ENCODE results near the gene RPL26.

RPL26 gene

DNA sequence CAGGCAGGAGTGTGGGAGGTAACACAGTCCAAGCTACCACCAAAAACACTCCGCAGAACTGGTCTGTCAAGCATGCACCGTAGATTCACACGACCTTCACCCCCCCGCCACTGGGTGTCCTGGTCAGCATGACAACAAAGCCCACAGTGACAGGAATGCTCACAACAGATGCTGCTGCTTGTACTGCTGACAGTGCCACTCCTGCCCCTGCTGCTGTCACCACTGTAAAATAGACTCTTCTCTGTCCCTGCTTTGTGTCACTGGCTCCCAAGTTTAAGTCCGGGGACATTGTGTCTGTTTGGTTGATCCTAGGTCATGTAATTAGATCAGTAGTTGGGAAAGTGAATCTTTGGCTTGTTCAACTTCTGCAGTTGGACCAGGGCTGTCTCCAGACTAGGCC lies 50.3 kb downstream of the RPL26 start:
- no peaks in the 10 kb centered on the region for H3K4me1 ChIP-seq (ENCODE audit: insufficient read depth, poor library complexity, severe bottlenecking)
- no peaks in the 10 kb centered on the region for H3K27me3 ChIP-seq (ENCODE audit: insufficient read depth, poor library complexity, severe bottlenecking)
- ATAC-seq (ENCODE audit: low read depth) (no peak), DNase-seq (ENCODE audit: low spot score) (no peak)
- H3K4me3 ChIP-seq (ENCODE audit: severe bottlenecking) = no peak overlapping the region
- H3K27ac ChIP-seq (ENCODE audit: poor library complexity, severe bottlenecking) = no peak overlapping the region
- TF ChIP-seq, protein P1, sequence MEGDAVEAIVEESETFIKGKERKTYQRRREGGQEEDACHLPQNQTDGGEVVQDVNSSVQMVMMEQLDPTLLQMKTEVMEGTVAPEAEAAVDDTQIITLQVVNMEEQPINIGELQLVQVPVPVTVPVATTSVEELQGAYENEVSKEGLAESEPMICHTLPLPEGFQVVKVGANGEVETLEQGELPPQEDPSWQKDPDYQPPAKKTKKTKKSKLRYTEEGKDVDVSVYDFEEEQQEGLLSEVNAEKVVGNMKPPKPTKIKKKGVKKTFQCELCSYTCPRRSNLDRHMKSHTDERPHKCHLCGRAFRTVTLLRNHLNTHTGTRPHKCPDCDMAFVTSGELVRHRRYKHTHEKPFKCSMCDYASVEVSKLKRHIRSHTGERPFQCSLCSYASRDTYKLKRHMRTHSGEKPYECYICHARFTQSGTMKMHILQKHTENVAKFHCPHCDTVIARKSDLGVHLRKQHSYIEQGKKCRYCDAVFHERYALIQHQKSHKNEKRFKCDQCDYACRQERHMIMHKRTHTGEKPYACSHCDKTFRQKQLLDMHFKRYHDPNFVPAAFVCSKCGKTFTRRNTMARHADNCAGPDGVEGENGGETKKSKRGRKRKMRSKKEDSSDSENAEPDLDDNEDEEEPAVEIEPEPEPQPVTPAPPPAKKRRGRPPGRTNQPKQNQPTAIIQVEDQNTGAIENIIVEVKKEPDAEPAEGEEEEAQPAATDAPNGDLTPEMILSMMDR (IDR thresholded peaks at IDR 0.05; ENCODE audit: poor library complexity, severe bottlenecking) = no peak
- H3K36me3 ChIP-seq (ENCODE audit: low read depth) = no peaks in the 10 kb centered on the region
- H3K9me3 ChIP-seq (ENCODE audit: severe bottlenecking) = no peaks in the 10 kb centered on the region

DNA sequence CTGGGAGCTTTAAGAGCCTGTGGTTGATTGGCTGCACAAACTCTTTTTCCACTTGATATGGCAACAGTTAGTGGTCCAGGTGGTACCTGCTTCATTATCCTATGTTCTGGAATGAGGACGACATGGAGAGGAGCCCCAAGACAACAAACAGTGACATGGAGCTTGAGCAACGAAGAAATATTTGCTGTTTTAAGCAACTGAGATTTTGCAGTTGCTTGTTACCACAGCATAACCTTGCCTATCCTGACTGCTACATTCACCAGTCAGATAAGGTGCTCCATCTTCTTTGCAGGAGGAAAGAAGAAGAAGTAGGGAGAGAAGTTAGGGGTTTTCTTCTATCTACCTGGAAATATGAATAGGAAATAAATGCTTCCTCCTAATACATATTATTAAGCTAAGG lies 50.9 kb downstream of the RPL26 start:
- Histone ChIP-seq H3K4me1 (ENCODE audit: insufficient read depth, poor library complexity, severe bottlenecking) (no peaks in the 10 kb centered on the region), H3K27me3 (ENCODE audit: insufficient read depth, poor library complexity, severe bottlenecking) (no peaks in the 10 kb centered on the region), H3K4me3 (ENCODE audit: severe bottlenecking) (no peak overlapping the region), H3K9me3 (ENCODE audit: severe bottlenecking) (no peaks in the 10 kb centered on the region), H3K27ac (ENCODE audit: poor library complexity, severe bottlenecking) (no peak overlapping the region), H3K36me3 (ENCODE audit: low read depth) (no peaks in the 10 kb centered on the region)
- DNase-seq (ENCODE audit: low spot score) (no peak), ATAC-seq (ENCODE audit: low read depth) (no peak)
- TF ChIP-seq, protein P1 (IDR thresholded peaks at IDR 0.05; ENCODE audit: poor library complexity, severe bottlenecking) = no peak

All from RWPE2 (cell line).